H9 (cell line): ENCODE measurements around the gene CD59. TPM values are rescaled to one million over a fixed set of nuclear protein-coding genes. Genes with fewer than 3 reads are reported as not detected.

ENCODE experiments used
- DNase-seq: peaks from one replicate; pipeline ENCODE4 v3.0.0-alpha.2; 2017
- H2AFZ ChIP-seq: one replicate; pipeline ENCODE4 v1.6.1; 2013; ENCODE audit warnings: mild to moderate bottlenecking, low read length, control low read depth, moderate library complexity
- H2AK5ac ChIP-seq: 2 replicates; pipeline ENCODE4 v1.6.1; 2013; ENCODE audit warnings: low read length, control low read depth, mixed read lengths; ENCODE audit not compliant: insufficient read length
- H2BK120ac ChIP-seq: one replicate; pipeline ENCODE4 v1.6.1; 2013; ENCODE audit warnings: low read depth, mild to moderate bottlenecking, low read length, control low read depth, inconsistent platforms; ENCODE audit not compliant: poor library complexity, severe bottlenecking
- H2BK12ac ChIP-seq: 2 replicates; pipeline ENCODE4 v1.6.1; 2013; ENCODE audit warnings: low read length, control low read depth, mixed read lengths, low read depth; ENCODE audit not compliant: insufficient read length
- H2BK15ac ChIP-seq: 2 replicates; pipeline ENCODE4 v1.6.1; 2013; ENCODE audit warnings: low read depth, low read length, control low read depth
- H2BK20ac ChIP-seq: one replicate; pipeline ENCODE4 v1.6.1; 2013; ENCODE audit warnings: low read depth, mild to moderate bottlenecking, low read length, control low read depth, inconsistent platforms; ENCODE audit not compliant: poor library complexity, severe bottlenecking
- H2BK5ac ChIP-seq: 2 replicates; pipeline ENCODE4 v1.6.1; 2013; ENCODE audit warnings: low read length, control low read depth, mixed read lengths; ENCODE audit not compliant: insufficient read length
- H3K14ac ChIP-seq: 2 replicates; pipeline ENCODE4 v1.6.1; 2013; ENCODE audit warnings: low read length, control low read depth; ENCODE audit not compliant: insufficient read depth
- H3K18ac ChIP-seq: 2 replicates; pipeline ENCODE4 v1.6.1; 2013; ENCODE audit warnings: low read depth, mild to moderate bottlenecking, mixed read lengths, low read length, control low read depth; ENCODE audit not compliant: insufficient read length
- H3K23ac ChIP-seq: 2 replicates; pipeline ENCODE4 v1.6.1; 2013; ENCODE audit warnings: low read length, control low read depth, mixed read lengths, low read depth; ENCODE audit not compliant: insufficient read length
- H3K23me2 ChIP-seq: 2 replicates; pipeline ENCODE4 v1.6.1; 2013; ENCODE audit warnings: low read depth, mild to moderate bottlenecking, mixed read lengths, low read length, control low read depth; ENCODE audit not compliant: insufficient read length, poor library complexity, severe bottlenecking
- H3K27ac ChIP-seq: 2 replicates; pipeline ENCODE4 v1.5.1; 2013; ENCODE audit warnings: low read length, control low read depth, mixed read lengths, low read depth; ENCODE audit not compliant: insufficient read length
- H3K27me3 ChIP-seq: 2 replicates; pipeline ENCODE4 v1.6.1; 2013; ENCODE audit warnings: low read length, control low read depth, inconsistent platforms; ENCODE audit not compliant: insufficient read depth
- H3K4ac ChIP-seq: 2 replicates; pipeline ENCODE4 v1.6.1; 2013; ENCODE audit warnings: low read depth, mild to moderate bottlenecking, control low read depth, inconsistent platforms, low read length, moderate library complexity
- H3K4me1 ChIP-seq: 2 replicates; pipeline ENCODE4 v1.6.1; 2013; ENCODE audit warnings: low read length, control low read depth, inconsistent platforms; ENCODE audit not compliant: insufficient read depth
- H3K4me2 ChIP-seq: 2 replicates; pipeline ENCODE4 v1.6.1; 2013; ENCODE audit warnings: low read length, control low read depth, mixed read lengths; ENCODE audit not compliant: insufficient read length, insufficient read depth
- H3K56ac ChIP-seq: 2 replicates; pipeline ENCODE4 v1.6.1; 2013; ENCODE audit warnings: low read depth, mild to moderate bottlenecking, mixed read lengths, low read length, control low read depth; ENCODE audit not compliant: insufficient read length
- H3K79me1 ChIP-seq: 2 replicates; pipeline ENCODE4 v1.6.1; 2013; ENCODE audit warnings: low read depth, mild to moderate bottlenecking, moderate library complexity, low read length, control low read depth, inconsistent platforms; ENCODE audit not compliant: insufficient read depth, poor library complexity, severe bottlenecking
- H3K79me2 ChIP-seq: 2 replicates; pipeline ENCODE4 v1.6.1; 2013; ENCODE audit warnings: low read length, control low read depth, inconsistent platforms; ENCODE audit not compliant: insufficient read depth
- H3K9ac ChIP-seq: 2 replicates; pipeline ENCODE4 v1.6.1; 2013; ENCODE audit warnings: low read length, control low read depth, mixed read lengths; ENCODE audit not compliant: insufficient read length; ENCODE audit errors: extremely low read depth
- H3K9me3 ChIP-seq: one replicate; pipeline ENCODE4 v1.6.1; 2013; ENCODE audit warnings: low read depth, low read length, inconsistent platforms; ENCODE audit not compliant: control insufficient read depth
- H3T11ph ChIP-seq: one replicate; pipeline ENCODE4 v1.6.1; 2013; ENCODE audit warnings: mild to moderate bottlenecking, low read length, control low read depth, inconsistent platforms
- H4K20me1 ChIP-seq: one replicate; pipeline ENCODE4 v1.6.1; 2013; ENCODE audit not compliant: control insufficient read depth, insufficient read length, insufficient read depth
- H4K5ac ChIP-seq: 2 replicates; pipeline ENCODE4 v1.6.1; 2013; ENCODE audit warnings: low read depth, mild to moderate bottlenecking, mixed read lengths, low read length, control low read depth; ENCODE audit not compliant: insufficient read length
- H4K8ac ChIP-seq: replicated peaks from 2 replicates; pipeline ENCODE4 v1.6.1; 2013; ENCODE audit warnings: low read length, control low read depth, mixed read lengths, low read depth; ENCODE audit not compliant: insufficient read length
- H4K91ac ChIP-seq: 2 replicates; pipeline ENCODE4 v1.6.1; 2013; ENCODE audit warnings: low read depth, mild to moderate bottlenecking, moderate library complexity, mixed read lengths, low read length, control low read depth; ENCODE audit not compliant: insufficient read length
- H3K27ac Mint-ChIP-seq, 3 experiments: 2 replicates in 2 of 3; 3 replicates in 1 of 3; pipeline ENCODE4 v1.8.0; 2020 to 2021; ENCODE audit warnings: mixed read lengths in 3 of 3, mild to moderate bottlenecking in 1 of 3, moderate library complexity in 1 of 3
- H3K27me3 Mint-ChIP-seq: 2 replicates; pipeline ENCODE4 v1.8.0; 2021; ENCODE audit warnings: low read depth, mild to moderate bottlenecking, moderate library complexity, mixed read lengths
- H3K36me3 Mint-ChIP-seq, 3 experiments: 2 replicates in 2 of 3; 3 replicates in 1 of 3; pipeline ENCODE4 v1.8.0; 2020 to 2021; ENCODE audit warnings: low read depth in 3 of 3, mixed read lengths in 3 of 3; ENCODE audit not compliant: insufficient read depth in 1 of 3
- H3K4me1 Mint-ChIP-seq, 2 experiments: 2 replicates each; pipeline ENCODE4 v1.8.0; 2020; ENCODE audit warnings: mixed read lengths in 2 of 2
- H3K4me3 Mint-ChIP-seq, 2 experiments: 2 replicates in 1 of 2; 3 replicates in 1 of 2; pipeline ENCODE4 v1.8.0; 2020 to 2021; ENCODE audit warnings: mild to moderate bottlenecking in 2 of 2, mixed read lengths in 2 of 2, moderate library complexity in 1 of 2
- H3K9me3 Mint-ChIP-seq, 2 experiments: 2 replicates in 1 of 2; 3 replicates in 1 of 2; pipeline ENCODE4 v1.8.0; 2020; ENCODE audit warnings: mild to moderate bottlenecking in 2 of 2, mixed read lengths in 2 of 2, moderate library complexity in 1 of 2
- WGBS: extraction: QIAGEN DNeasy Blood & Tissue Kit; methylation state at CpG from one replicate; pipeline ENCODE4 v1.1.7; 2013; ENCODE audit warnings: missing lambda C conversion rate, low lambda C conversion rate, mixed read lengths; ENCODE audit not compliant: insufficient read length; ENCODE audit errors: extremely low coverage; 5-methylcytosine and 5-hydroxymethylcytosine counted together
- total RNA-seq: library from RNA; stranded (reverse); gene quantifications from 2 replicates; pipeline ENCODE4 v1.2.1, GENCODE V29; 2021
- TF ChIP-seq, protein P1 (sequence below): fragments of 200-600 bp; sonication (generic); conservative IDR thresholded peaks from 3 replicates; pipeline ENCODE4 v1.8.0; 2021; ENCODE audit warnings: antibody characterized with exemption, mild to moderate bottlenecking

Gene CD59
- total RNA-seq, 1 experiment from 2014 or later, result 91.5 TPM

DNA sequence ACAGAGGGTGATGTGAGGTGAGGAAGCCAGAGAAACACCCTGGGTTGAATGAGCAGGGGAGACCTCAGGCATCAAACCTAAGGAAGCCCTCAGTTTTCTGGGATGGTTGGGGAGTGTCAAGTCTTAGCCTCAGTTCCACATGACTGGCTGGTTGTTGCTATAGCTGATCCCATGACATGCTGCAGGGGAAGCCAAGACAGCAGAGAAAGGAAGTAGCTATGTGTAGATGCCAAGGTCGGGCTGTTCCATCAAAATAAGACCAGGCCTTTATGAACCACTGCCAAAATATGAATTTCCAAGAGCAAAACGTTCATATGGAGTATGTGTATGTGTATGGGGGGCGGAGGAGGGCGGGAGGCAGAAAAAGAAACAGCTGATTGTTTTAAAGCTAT, 11.6 kb downstream of the CD59 start:
- Mint-ChIP-seq H3K27me3 (no peaks in the 10 kb centered on the region), H3K4me1 (peaks cover 16 to 20% of the 10 kb centered on the region in 2 experiments), H3K9me3 (peaks cover 3 to 4% of the 10 kb centered on the region in 2 experiments; a peak in 2 of 5 replicates), H3K4me3 (no peak overlapping the region), H3K36me3 (peaks cover 7 to 31% (median 15%) of the 10 kb centered on the region in 3 experiments), H3K27ac (peak overlapping the region in 1 of 3 experiments; percentile 71; a peak in 2 of 7 replicates)
- Histone ChIP-seq H3T11ph (no peak overlapping the region), H3K79me1 (no peaks in the 10 kb centered on the region), H3K9ac (no peak overlapping the region), H2BK120ac (no peak overlapping the region), H3K9me3 (no peaks in the 10 kb centered on the region), H4K20me1 (no peaks in the 10 kb centered on the region), H3K4me1 (peaks cover 3% of the 10 kb centered on the region; the same call in 1 of the 2 replicates), H2BK15ac (no peak overlapping the region), H3K56ac (no peak overlapping the region), H2BK5ac (no peak overlapping the region), H2AK5ac (no peak overlapping the region), H3K23ac (no peak overlapping the region), H2BK20ac (no peak overlapping the region), H3K4ac (no peak overlapping the region), H3K79me2 (no peaks in the 10 kb centered on the region; the same call in 1 of the 2 replicates), H3K27ac (no peak overlapping the region), H4K8ac (no peak overlapping the region), H4K5ac (no peak overlapping the region), H2AFZ (no peak overlapping the region), H3K27me3 (no peaks in the 10 kb centered on the region), H2BK12ac (no peak overlapping the region), H3K4me2 (no peak overlapping the region), H3K14ac (no peak overlapping the region), H3K18ac (no peak overlapping the region), H3K23me2 (no peaks in the 10 kb centered on the region), H4K91ac (no peak overlapping the region)
- WGBS, result no CpG with 5 or more reads among the region's 4 CpGs
- TF ChIP-seq, protein P1, sequence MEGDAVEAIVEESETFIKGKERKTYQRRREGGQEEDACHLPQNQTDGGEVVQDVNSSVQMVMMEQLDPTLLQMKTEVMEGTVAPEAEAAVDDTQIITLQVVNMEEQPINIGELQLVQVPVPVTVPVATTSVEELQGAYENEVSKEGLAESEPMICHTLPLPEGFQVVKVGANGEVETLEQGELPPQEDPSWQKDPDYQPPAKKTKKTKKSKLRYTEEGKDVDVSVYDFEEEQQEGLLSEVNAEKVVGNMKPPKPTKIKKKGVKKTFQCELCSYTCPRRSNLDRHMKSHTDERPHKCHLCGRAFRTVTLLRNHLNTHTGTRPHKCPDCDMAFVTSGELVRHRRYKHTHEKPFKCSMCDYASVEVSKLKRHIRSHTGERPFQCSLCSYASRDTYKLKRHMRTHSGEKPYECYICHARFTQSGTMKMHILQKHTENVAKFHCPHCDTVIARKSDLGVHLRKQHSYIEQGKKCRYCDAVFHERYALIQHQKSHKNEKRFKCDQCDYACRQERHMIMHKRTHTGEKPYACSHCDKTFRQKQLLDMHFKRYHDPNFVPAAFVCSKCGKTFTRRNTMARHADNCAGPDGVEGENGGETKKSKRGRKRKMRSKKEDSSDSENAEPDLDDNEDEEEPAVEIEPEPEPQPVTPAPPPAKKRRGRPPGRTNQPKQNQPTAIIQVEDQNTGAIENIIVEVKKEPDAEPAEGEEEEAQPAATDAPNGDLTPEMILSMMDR, result no peak
- DNase-seq, result no peak
